Common myeloid progenitor, CD34-positive (primary cell): ENCODE data around the gene IFFO2.
A peak's percentile ranks its signal among the peaks of the same experiment; 100 is the strongest.

Experiments
- CTCF ChIA-PET: fragments of 350-600 bp; sonication (Branson Sonifier 250); formaldehyde crosslinking; loops from one replicate; lab custom pipeline; 2021; ENCODE audit warnings: antibody characterized with exemption; lab: Charles Lee
- POLR2A ChIA-PET: fragments of 350-600 bp; sonication (Branson Sonifier 250); formaldehyde crosslinking; loops from one replicate; lab custom pipeline; 2021; ENCODE audit warnings: antibody characterized with exemption; lab: Charles Lee
- DNase-seq, 3 donors: peaks; one replicate each; pipeline versions ENCODE4 v3.0.0 to v3.0.0-alpha.2; 2013
- H3K27ac ChIP-seq, 2 experiments: 1 replicate in 1 of 2; 2 replicates in 1 of 2; pipeline ENCODE4 v1.7.0; 2013; ENCODE audit warnings: inconsistent platforms in 2 of 2, low read length in 2 of 2, mild to moderate bottlenecking in 2 of 2, low read depth in 1 of 2, moderate library complexity in 1 of 2; ENCODE audit not compliant: severe bottlenecking in 2 of 2, insufficient read depth in 1 of 2, poor library complexity in 1 of 2
- H3K27me3 ChIP-seq, 5 experiments: replicated peaks in 2 of 5; 1 replicate in 3 of 5; 2 replicates in 2 of 5; pipeline versions ENCODE4 v1.6.1 to v1.7.0; 2013; ENCODE audit warnings: low read length in 4 of 5, mild to moderate bottlenecking in 2 of 5, moderate library complexity in 2 of 5, inconsistent platforms in 1 of 5; ENCODE audit not compliant: insufficient read depth in 5 of 5, control insufficient read depth in 4 of 5
- H3K36me3 ChIP-seq, 4 experiments: 1 replicate in 2 of 4; 2 replicates in 2 of 4; pipeline versions ENCODE4 v1.6.1 to v1.7.0; 2013; ENCODE audit warnings: low read length in 3 of 4, control low read depth in 1 of 4, mild to moderate bottlenecking in 1 of 4; ENCODE audit not compliant: control insufficient read depth in 4 of 4, insufficient read depth in 4 of 4
- H3K4me1 ChIP-seq, 4 experiments: 1 replicate in 3 of 4; 2 replicates in 1 of 4; pipeline versions ENCODE4 v1.6.1 to v1.7.1; 2013; ENCODE audit warnings: low read length in 3 of 4, mild to moderate bottlenecking in 3 of 4, control low read depth in 1 of 4, inconsistent platforms in 1 of 4, moderate library complexity in 1 of 4; ENCODE audit not compliant: control insufficient read depth in 4 of 4, insufficient read depth in 4 of 4; ENCODE audit errors: control extremely low read depth in 1 of 4
- H3K4me3 ChIP-seq, 7 experiments: 1 replicate in 4 of 7; 2 replicates in 3 of 7; pipeline versions ENCODE4 v1.5.1 to v1.7.0; 2013; ENCODE audit warnings: mild to moderate bottlenecking in 7 of 7, low read length in 6 of 7, moderate library complexity in 6 of 7, inconsistent platforms in 2 of 7, low read depth in 2 of 7, control low read depth in 1 of 7; ENCODE audit not compliant: insufficient read depth in 4 of 7, control insufficient read depth in 1 of 7; ENCODE audit errors: extremely low read depth in 1 of 7
- H3K9me3 ChIP-seq, 5 experiments: 1 replicate in 4 of 5; 2 replicates in 1 of 5; pipeline versions ENCODE4 v1.6.1 to v1.7.1; 2013; ENCODE audit warnings: low read length in 4 of 5, mild to moderate bottlenecking in 2 of 5, inconsistent platforms in 1 of 5, low read depth in 1 of 5, moderate library complexity in 1 of 5; ENCODE audit not compliant: control insufficient read depth in 4 of 5, insufficient read depth in 2 of 5; ENCODE audit errors: control extremely low read depth in 1 of 5
- WGBS: methylation state at CpG from one replicate; pipeline ENCODE4 v1.1.5; 2013; ENCODE audit not compliant: insufficient coverage; 5-methylcytosine and 5-hydroxymethylcytosine counted together

The IFFO2 gene

DNA sequence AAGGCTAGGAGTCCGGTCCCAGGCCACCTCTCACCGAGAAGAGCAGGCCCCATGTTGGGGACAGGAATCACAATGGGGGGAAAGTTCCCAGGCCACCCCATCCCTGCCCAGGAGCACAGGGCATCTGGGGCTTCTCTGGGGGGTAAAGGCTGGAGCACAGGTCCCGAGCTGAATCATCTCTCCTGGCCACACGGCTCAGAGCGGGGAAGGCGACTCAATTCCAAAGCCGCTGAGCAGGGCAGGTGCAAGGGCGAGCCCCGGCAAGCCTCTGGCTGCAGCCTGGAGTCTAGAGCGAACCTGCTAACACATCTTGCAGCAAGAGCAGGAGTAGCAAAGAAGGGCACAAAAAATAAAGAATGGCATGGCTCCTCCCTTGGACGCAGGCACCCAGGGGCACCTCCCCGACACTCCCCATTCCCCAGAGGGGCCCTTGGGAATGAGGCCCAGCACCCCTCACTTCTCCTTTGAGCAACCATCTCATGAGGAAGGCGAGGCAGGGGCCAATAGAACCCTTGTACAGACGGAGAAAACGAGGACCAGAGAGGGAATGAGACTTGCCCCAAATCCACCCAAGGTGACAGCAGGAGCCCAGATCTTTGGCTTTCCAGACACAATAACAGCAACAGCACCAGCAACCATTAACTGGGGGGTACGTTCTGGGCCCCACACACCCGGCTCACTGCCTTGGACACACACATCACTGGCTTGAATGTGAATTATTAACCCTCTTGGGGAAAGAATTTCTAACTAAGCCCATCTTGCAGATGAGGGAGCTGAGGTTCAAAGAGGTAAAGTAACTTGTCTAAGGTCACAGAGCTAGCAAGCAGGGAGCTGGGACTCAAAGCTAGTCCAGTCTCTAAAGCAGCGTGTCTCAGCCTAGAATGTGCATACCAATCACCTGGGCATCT, 33.4 kb downstream of the IFFO2 start:
- Histone ChIP-seq H3K27me3 (no peaks in the 10 kb centered on the region), H3K4me1 (peaks cover 4 to 62% (median 56%) of the 10 kb centered on the region in 4 experiments), H3K4me3 (peak overlapping the region in 2 of 7 experiments; percentile 54 to 58), H3K27ac (no peak overlapping the region), H3K36me3 (peaks cover 0 to 20% (median 10%) of the 10 kb centered on the region in 4 experiments), H3K9me3 (no peaks in the 10 kb centered on the region)
- POLR2A ChIA-PET = interaction anchor here (0.8 to 1.6 kb wide), 6 partner anchors 11 to 51 kb away, joined by 3 to 9 read pairs (median 5); partner anchors contain the start of gene IFFO2
- no peak for DNase-seq
- 73% methylated on average over 17 of the region's 18 CpGs for WGBS
- CTCF ChIA-PET = interaction anchor here (0.8 to 13.0 kb wide), 10 partner anchors 13 to 189 kb away, joined by 4 to 199 read pairs (median 5); no protein-coding TSS in a partner anchor

- ChIA-PET POLR2A (interaction anchor here (0.9 to 1.0 kb wide), 2 partner anchors 10 to 30 kb away, joined by 3 read pairs; no protein-coding TSS in a partner anchor), CTCF (interaction anchor here (0.7 to 13.0 kb wide), 8 partner anchors 9 to 50 kb away, joined by 3 to 199 read pairs (median 4); no protein-coding TSS in a partner anchor)
- Histone ChIP-seq H3K27me3 (no peaks in the 10 kb centered on the region), H3K36me3 (peaks cover 0 to 28% (median 17%) of the 10 kb centered on the region in 4 experiments), H3K4me1 (peaks cover 1 to 54% (median 49%) of the 10 kb centered on the region in 4 experiments), H3K27ac (no peak overlapping the region), H3K9me3 (no peaks in the 10 kb centered on the region), H3K4me3 (no peak overlapping the region)
- WGBS = 94% methylated on average over 3 of the region's 8 CpGs
- peak in 1 of 3 donors; percentile 35 for DNase-seq
Observed at GRCh38 chr1:18922319-18922726, 34.2 kb downstream of the IFFO2 start.

DNA sequence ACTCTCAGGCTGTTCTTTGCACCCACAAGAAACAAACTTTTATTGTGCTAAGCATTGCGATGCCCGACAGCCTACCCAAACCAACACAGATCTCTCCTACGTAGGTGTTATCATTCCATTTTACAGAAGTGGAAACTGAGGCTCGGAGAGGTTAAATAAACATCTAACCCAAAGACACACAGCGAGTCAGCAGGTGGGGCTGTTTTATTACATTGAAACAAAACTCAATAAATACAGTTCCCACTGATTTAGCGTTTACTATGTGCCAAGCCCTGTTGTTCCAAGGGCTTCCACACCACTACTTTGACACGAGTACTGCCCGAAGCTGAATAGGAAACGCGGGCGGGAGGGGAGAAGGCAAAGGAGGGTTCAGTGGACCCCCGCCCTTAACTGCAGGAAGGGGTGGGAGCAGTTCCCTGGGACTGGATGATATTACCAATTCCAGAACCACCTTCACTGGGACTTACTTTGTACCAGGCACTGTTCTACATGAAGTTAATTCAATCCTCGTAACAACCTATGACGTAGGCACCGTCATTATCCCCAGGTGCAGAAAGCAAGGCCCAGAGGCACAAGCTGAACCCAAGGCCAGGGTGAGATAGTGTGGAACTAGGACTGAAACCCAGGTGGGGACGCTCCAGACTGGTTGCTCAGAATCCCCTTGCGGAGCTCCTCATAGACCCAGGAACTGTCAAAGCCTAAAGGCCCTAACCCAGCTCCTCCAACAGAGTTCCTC, 34.8 kb downstream of the IFFO2 start:
- DNase-seq = peak in 2 of 3 donors; percentile 21 to 32
- POLR2A ChIA-PET = interaction anchor here (0.9 to 1.0 kb wide), 2 partner anchors 9 to 31 kb away, joined by 3 read pairs; no protein-coding TSS in a partner anchor
- H3K4me1 ChIP-seq = peaks cover 0 to 48% (median 42%) of the 10 kb centered on the region in 4 experiments
- CTCF ChIA-PET = interaction anchor here (0.7 to 13.0 kb wide), 9 partner anchors 9 to 51 kb away, joined by 3 to 199 read pairs (median 4); no protein-coding TSS in a partner anchor
- no peaks in the 10 kb centered on the region for H3K9me3 ChIP-seq
- peaks cover 0 to 34% (median 22%) of the 10 kb centered on the region in 4 experiments for H3K36me3 ChIP-seq
- H3K27ac ChIP-seq = no peak overlapping the region
- no peak overlapping the region for H3K4me3 ChIP-seq
- WGBS = 88% methylated on average over 6 of the region's 17 CpGs
- H3K27me3 ChIP-seq = no peaks in the 10 kb centered on the region

DNA sequence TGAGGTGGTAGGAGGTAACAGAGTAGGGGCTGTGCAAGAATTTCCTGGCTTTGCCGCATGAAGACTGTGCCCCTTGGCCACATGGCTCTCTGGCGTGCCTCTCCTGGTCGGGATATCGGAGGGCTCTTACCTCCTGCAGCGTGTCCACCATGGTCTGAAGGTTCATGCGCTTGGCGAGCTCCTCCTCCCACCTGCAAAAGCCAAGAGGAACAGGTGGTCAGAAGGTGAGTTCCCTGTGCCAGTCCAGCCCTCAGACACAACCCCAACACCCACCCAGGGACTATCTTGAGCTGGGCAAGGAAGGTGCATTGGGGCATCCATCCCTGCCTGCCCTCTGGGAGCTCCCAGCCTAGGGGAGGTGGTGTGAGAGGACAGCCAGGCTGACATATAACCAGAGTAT, 35.5 kb downstream of the IFFO2 start:
- POLR2A ChIA-PET = no interaction called here
- no peaks in the 10 kb centered on the region for H3K27me3 ChIP-seq
- H3K9me3 ChIP-seq = no peaks in the 10 kb centered on the region
- 94% methylated on average over 7 of the region's 7 CpGs for WGBS
- H3K4me1 ChIP-seq = peaks cover 0 to 41% (median 35%) of the 10 kb centered on the region in 4 experiments
- H3K27ac ChIP-seq = no peak overlapping the region
- no peak for DNase-seq
- H3K4me3 ChIP-seq = no peak overlapping the region
- H3K36me3 ChIP-seq = peaks cover 0 to 39% (median 26%) of the 10 kb centered on the region in 4 experiments
- CTCF ChIA-PET = interaction anchor here (1.1 to 13.0 kb wide), 4 partner anchors 11 to 43 kb away, joined by 4 to 199 read pairs (median 5); no protein-coding TSS in a partner anchor

GRCh38 chr1:18919956-18920355, 36.5 kb downstream of the IFFO2 start:
- WGBS = 100% methylated on average over 7 of the region's 12 CpGs
- Histone ChIP-seq H3K4me3 (no peak overlapping the region), H3K27me3 (no peaks in the 10 kb centered on the region), H3K9me3 (no peaks in the 10 kb centered on the region), H3K27ac (no peak overlapping the region), H3K4me1 (peaks cover 0 to 34% (median 31%) of the 10 kb centered on the region in 4 experiments), H3K36me3 (peaks cover 0 to 44% (median 30%) of the 10 kb centered on the region in 4 experiments)
- no peak for DNase-seq
- ChIA-PET POLR2A (no interaction called here), CTCF (interaction anchor here (1.7 to 13.0 kb wide), 2 partner anchors 10 to 35 kb away, joined by 4 to 199 read pairs; no protein-coding TSS in a partner anchor)

- Histone ChIP-seq H3K9me3 (no peaks in the 10 kb centered on the region), H3K27me3 (no peaks in the 10 kb centered on the region), H3K36me3 (peaks cover 0 to 44% (median 33%) of the 10 kb centered on the region in 4 experiments), H3K27ac (no peak overlapping the region), H3K4me1 (peaks cover 0 to 28% (median 25%) of the 10 kb centered on the region in 4 experiments), H3K4me3 (no peak overlapping the region)
- ChIA-PET CTCF (interaction anchor here (1.2 to 1.7 kb wide), 2 partner anchors 11 to 35 kb away, joined by 4 to 6 read pairs; no protein-coding TSS in a partner anchor), POLR2A (no interaction called here)
- 98% methylated on average over 18 of the region's 31 CpGs for WGBS
- no peak for DNase-seq
Observed at GRCh38 chr1:18919197-18919905, 37.1 kb downstream of the IFFO2 start.
